Kidney (tissue), 14 donors: ENCODE results near the gene LRP1. TPM values are rescaled to one million over a fixed set of nuclear protein-coding genes. Genes with fewer than 3 reads are reported as not detected.

ENCODE experiments used
- DNase-seq, 5 donors: peaks; one replicate each; pipeline ENCODE4 v3.0.0-alpha.2; 2013 to 2020
- FAIRE-seq: peaks from 2 replicates; lab custom pipeline; 2012; peaks lifted over from hg19 to GRCh38; lab: Jason Lieb, UNC
- H3K27ac ChIP-seq, 2 donors: one replicate each; pipeline ENCODE4 v1.7.0; 2013; ENCODE audit warnings: low read depth in 2 of 2, low read length in 2 of 2, inconsistent platforms in 1 of 2
- H3K27me3 ChIP-seq: one replicate; pipeline ENCODE4 v1.7.1; 2013; ENCODE audit warnings: low read length, inconsistent platforms; ENCODE audit not compliant: control insufficient read depth, insufficient read depth
- H3K36me3 ChIP-seq, 3 donors: one replicate each; pipeline versions ENCODE4 v1.7.0 to v1.7.1; 2013; ENCODE audit warnings: low read length in 3 of 3, control low read depth in 1 of 3, inconsistent platforms in 1 of 3; ENCODE audit not compliant: insufficient read depth in 3 of 3, control insufficient read depth in 2 of 3
- H3K4me1 ChIP-seq, 3 donors: one replicate each; pipeline versions ENCODE4 v1.7.0 to v1.7.1; 2013; ENCODE audit warnings: low read length in 3 of 3, inconsistent platforms in 1 of 3, low read depth in 1 of 3; ENCODE audit not compliant: control insufficient read depth in 2 of 3, insufficient read depth in 2 of 3
- H3K4me3 ChIP-seq, 3 donors: one replicate each; pipeline versions ENCODE4 v1.7.0 to v1.8.1; 2013; ENCODE audit warnings: low read length in 3 of 3, control low read depth in 1 of 3, inconsistent platforms in 1 of 3
- H3K9ac ChIP-seq, 3 donors: one replicate each; pipeline versions ENCODE4 v1.7.0 to v1.7.1; 2013; ENCODE audit warnings: low read length in 3 of 3, control low read depth in 1 of 3, inconsistent platforms in 1 of 3
- H3K9me3 ChIP-seq, 3 donors: one replicate each; pipeline versions ENCODE4 v1.7.0 to v1.7.1; 2013; ENCODE audit warnings: low read length in 3 of 3, control low read depth in 1 of 3, inconsistent platforms in 1 of 3; ENCODE audit not compliant: control insufficient read depth in 2 of 3, insufficient read depth in 1 of 3
- intact Hi-C: fragments of 100-400 bp; cut with DNase I; formaldehyde crosslinking; loops from one replicate; pipeline ENCODE4 v1.11.1; 2022
- polyA plus RNA-seq: library from polyadenylated mRNA; stranded (reverse); fragments of 350-450 nt; fragmentation: Illumina TruSeq; extraction: RNeasy Lipid Tissue Mini Kit (QIAGEN cat#74804); gene quantifications from one replicate; pipeline ENCODE4 v1.2.3, GENCODE V29; 2014; ENCODE audit warnings: low read depth, low replicate concordance; ENCODE audit not compliant: insufficient read depth
- total RNA-seq: library from RNA; stranded (reverse); fragmentation: NEBNext Ultra II Directional; extraction: Animal tissue kit (Norgen Biotek cat#: 25700); gene quantifications from one replicate; pipeline ENCODE4 v1.2.1, GENCODE V29; 2021
- TF ChIP-seq, protein P1 (sequence below): IDR thresholded peaks from 3 replicates; pipeline ENCODE4 v1.5.1; 2012; ENCODE audit warnings: mild to moderate bottlenecking, moderate library complexity, borderline replicate concordance; ENCODE audit not compliant: insufficient read depth; ENCODE audit errors: extremely low read depth
- donor health status: control.
- donor health status: control.
- donor health status: control.
- donor health status: control.
- donor health status: control.
- donor health status: DM: yes; HTN: yes; CAD: no.
- donor health status: Normal renal cell carcinoma (clear cell type).

Gene LRP1
- total and polyA plus RNA-seq, 2 donors from 2014 or later = 18.7 to 121 TPM

DNA sequence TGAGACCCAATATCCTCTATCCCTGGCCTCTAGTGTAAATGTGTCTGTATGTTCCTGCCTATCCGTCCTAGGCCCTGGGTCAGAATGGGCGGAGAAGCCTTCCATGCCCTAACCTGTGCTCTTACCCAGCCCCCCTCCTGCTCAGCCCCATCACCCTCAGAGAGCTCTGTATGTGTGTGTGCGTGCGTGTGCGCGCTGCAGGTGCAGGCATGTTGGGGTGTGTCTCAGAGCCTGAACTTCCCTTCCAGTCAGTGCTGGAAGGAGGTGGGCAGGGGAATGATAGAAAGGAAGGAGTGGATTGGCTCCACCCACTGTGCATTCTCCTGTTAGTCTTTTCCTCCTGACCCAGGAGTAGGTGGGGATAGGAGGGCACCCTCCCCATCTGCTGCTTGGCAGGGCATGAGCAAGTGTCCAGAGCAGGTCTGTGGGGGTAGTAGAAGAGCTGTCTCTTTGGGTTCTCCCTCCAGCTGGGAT, 32.1 kb upstream of the LRP1 start:
- FAIRE-seq (no peak), DNase-seq (peak in 2 of 5 donors; percentile 13 to 52)
- Histone ChIP-seq H3K27me3 (no peaks in the 10 kb centered on the region), H3K36me3 (peaks cover 7 to 63% (median 14%) of the 10 kb centered on the region in 3 donors), H3K4me1 (peaks cover 0 to 14% (median 0%) of the 10 kb centered on the region in 3 donors), H3K27ac (peak overlapping the region in 1 of 2 donors; percentile 40), H3K9me3 (no peaks in the 10 kb centered on the region), H3K4me3 (no peak overlapping the region), H3K9ac (no peak overlapping the region)
- TF ChIP-seq, protein P1, sequence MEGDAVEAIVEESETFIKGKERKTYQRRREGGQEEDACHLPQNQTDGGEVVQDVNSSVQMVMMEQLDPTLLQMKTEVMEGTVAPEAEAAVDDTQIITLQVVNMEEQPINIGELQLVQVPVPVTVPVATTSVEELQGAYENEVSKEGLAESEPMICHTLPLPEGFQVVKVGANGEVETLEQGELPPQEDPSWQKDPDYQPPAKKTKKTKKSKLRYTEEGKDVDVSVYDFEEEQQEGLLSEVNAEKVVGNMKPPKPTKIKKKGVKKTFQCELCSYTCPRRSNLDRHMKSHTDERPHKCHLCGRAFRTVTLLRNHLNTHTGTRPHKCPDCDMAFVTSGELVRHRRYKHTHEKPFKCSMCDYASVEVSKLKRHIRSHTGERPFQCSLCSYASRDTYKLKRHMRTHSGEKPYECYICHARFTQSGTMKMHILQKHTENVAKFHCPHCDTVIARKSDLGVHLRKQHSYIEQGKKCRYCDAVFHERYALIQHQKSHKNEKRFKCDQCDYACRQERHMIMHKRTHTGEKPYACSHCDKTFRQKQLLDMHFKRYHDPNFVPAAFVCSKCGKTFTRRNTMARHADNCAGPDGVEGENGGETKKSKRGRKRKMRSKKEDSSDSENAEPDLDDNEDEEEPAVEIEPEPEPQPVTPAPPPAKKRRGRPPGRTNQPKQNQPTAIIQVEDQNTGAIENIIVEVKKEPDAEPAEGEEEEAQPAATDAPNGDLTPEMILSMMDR = no peak
- intact Hi-C loops = no loop called here

DNA sequence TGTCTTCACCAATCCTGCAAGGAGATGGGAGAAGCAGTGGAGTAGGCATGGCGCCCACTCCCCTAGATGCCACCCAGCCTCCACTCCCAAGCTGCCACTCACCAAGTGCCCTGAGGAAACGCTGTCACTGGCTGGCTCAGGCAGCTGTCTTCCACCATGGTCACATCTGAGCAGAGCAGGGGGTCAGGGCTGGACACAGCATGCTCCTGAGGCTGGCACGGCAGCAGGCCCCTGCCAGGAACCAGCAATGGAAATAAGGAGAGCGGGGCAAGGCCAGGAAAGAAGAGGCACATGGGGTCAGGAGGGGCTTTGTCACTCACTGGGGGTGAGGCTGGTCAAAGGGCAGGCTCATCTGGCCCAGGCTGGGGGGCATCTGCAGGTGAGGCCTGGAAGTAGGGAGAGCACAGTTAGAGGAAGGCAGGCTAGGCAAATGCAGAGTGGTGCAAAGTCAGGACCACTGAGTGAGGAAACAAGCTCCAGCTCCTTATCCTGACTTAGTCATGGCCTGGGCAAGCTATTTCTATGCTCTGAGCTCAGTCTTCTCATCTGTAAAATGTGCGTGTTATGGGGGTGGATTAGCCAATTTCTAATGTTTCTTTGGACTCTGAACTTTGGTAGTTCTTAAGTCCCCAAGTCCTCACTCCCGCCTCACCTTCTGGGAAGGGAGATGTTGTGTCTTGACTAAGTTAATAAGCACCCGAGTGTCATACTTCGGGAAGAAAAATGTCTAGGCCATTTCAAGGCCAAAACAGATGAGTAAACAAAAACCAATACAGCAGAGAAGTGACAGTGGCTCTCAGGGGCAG, 31.3 kb upstream of the LRP1 start:
- DNase-seq = peak in 1 of 5 donors; percentile 47
- no peak for FAIRE-seq
- Histone ChIP-seq H3K9ac (no peak overlapping the region), H3K27me3 (no peaks in the 10 kb centered on the region), H3K9me3 (no peaks in the 10 kb centered on the region), H3K36me3 (peaks cover 7 to 57% (median 12%) of the 10 kb centered on the region in 3 donors), H3K4me1 (peaks cover 0 to 12% (median 0%) of the 10 kb centered on the region in 3 donors), H3K4me3 (no peak overlapping the region), H3K27ac (peak overlapping the region; percentile 26 to 40)
- intact Hi-C loops = no loop called here
- TF ChIP-seq, protein P1 = no peak

- TF ChIP-seq, protein P1 = no peak
- Histone ChIP-seq H3K27ac (peak overlapping the region in 1 of 2 donors; percentile 40), H3K9ac (no peak overlapping the region), H3K4me1 (peaks cover 0 to 12% (median 0%) of the 10 kb centered on the region in 3 donors), H3K9me3 (no peaks in the 10 kb centered on the region), H3K27me3 (no peaks in the 10 kb centered on the region), H3K36me3 (peaks cover 3 to 51% (median 12%) of the 10 kb centered on the region in 3 donors), H3K4me3 (no peak overlapping the region)
- intact Hi-C loops = no loop called here
- FAIRE-seq (no peak), DNase-seq (no peak)
These were observed 30.8 kb upstream of the LRP1 start for GRCh38 chr12:57097554-57097835.
